OCI-LY3 (cell line): Measurements from ENCODE around the gene NUDT7.

Experiments used
- H2AFZ ChIP-seq: fragments of 200-600, 300-600 bp; shearing (Covaris generic); 2 replicates; pipeline ENCODE4 v1.6.0; 2014; ENCODE audit warnings: antibody characterized with exemption, low read depth, low read length
- H3K27ac ChIP-seq: fragments of 200-600, 300-600 bp; sonication (generic); 2 replicates; pipeline ENCODE4 v1.5.1; 2014; ENCODE audit warnings: mild to moderate bottlenecking, low read length, moderate library complexity, mixed read lengths
- H3K27me3 ChIP-seq: fragments of 200-600, 300-600 bp; sonication (generic); 2 replicates; pipeline ENCODE4 v1.6.1; 2014; ENCODE audit warnings: low read depth, low read length, mixed read lengths
- H3K36me3 ChIP-seq: fragments of 200-600, 300-600 bp; sonication (generic); replicated peaks from 2 replicates; pipeline ENCODE3; 2014; ENCODE audit warnings: low read depth, low read length, mixed read lengths
- H3K4me1 ChIP-seq: fragments of 300-600, 200-600 bp; sonication (generic); 2 replicates; pipeline ENCODE4 v1.6.1; 2014; ENCODE audit warnings: low read length, mixed read lengths
- H3K4me2 ChIP-seq: fragments of 200-600, 300-600 bp; sonication (generic); 2 replicates; pipeline ENCODE4 v1.6.1; 2014; ENCODE audit warnings: low read length, mixed read lengths
- H3K4me3 ChIP-seq: fragments of 300-600, 200-600 bp; sonication (generic); 2 replicates; pipeline ENCODE4 v1.5.1; 2014; ENCODE audit warnings: antibody characterized with exemption, mild to moderate bottlenecking, low read length, moderate library complexity
- H3K79me2 ChIP-seq: fragments of 300-600, 200-600 bp; shearing (Covaris generic); 2 replicates; pipeline ENCODE4 v1.6.1; 2014; ENCODE audit warnings: mild to moderate bottlenecking, low read length, mixed read lengths
- H3K9ac ChIP-seq: fragments of 300-600, 200-600 bp; shearing (Covaris generic); 2 replicates; pipeline ENCODE4 v1.6.0; 2014; ENCODE audit warnings: mild to moderate bottlenecking, low read length, moderate library complexity
- H3K9me3 ChIP-seq: fragments of 200-600, 300-600 bp; shearing (Covaris generic); 2 replicates; pipeline ENCODE4 v1.6.1; 2014; ENCODE audit warnings: low read length, mixed read lengths; ENCODE audit not compliant: insufficient read depth
- H4K20me1 ChIP-seq: fragments of 200-600, 300-600 bp; sonication (generic); 2 replicates; pipeline ENCODE4 v1.6.1; 2016; ENCODE audit warnings: low read length, mixed read lengths; ENCODE audit not compliant: insufficient read depth
- EZH2phosphoT487 ChIP-seq: fragments of 200-600 bp; shearing (Covaris generic); IDR thresholded peaks from 2 replicates; pipeline ENCODE4 v1.6.1; 2018; ENCODE audit warnings: antibody characterized with exemption, mixed run types, low read depth
- TF ChIP-seq, protein P1 (sequence below): fragments of 200-600, 300-600 bp; sonication (generic); IDR thresholded peaks from 2 replicates; pipeline ENCODE4 v1.5.1; 2014; ENCODE audit warnings: antibody characterized with exemption, low read length, low read depth

The NUDT7 gene

GRCh38 chr16:77780378-77780837 lies 58.1 kb downstream of the NUDT7 start:
- Histone ChIP-seq H3K9me3 (no peaks in the 10 kb centered on the region), H3K27me3 (no peaks in the 10 kb centered on the region), H3K9ac (no peak overlapping the region), H3K4me3 (no peak overlapping the region), H2AFZ (no peak overlapping the region), H3K4me2 (no peak overlapping the region), H3K27ac (no peak overlapping the region), H4K20me1 (no peaks in the 10 kb centered on the region), H3K4me1 (no peaks in the 10 kb centered on the region), H3K79me2 (no peaks in the 10 kb centered on the region), H3K36me3 (no peaks in the 10 kb centered on the region)
- TF ChIP-seq EZH2phosphoT487, result no peak
- TF ChIP-seq, protein P1, sequence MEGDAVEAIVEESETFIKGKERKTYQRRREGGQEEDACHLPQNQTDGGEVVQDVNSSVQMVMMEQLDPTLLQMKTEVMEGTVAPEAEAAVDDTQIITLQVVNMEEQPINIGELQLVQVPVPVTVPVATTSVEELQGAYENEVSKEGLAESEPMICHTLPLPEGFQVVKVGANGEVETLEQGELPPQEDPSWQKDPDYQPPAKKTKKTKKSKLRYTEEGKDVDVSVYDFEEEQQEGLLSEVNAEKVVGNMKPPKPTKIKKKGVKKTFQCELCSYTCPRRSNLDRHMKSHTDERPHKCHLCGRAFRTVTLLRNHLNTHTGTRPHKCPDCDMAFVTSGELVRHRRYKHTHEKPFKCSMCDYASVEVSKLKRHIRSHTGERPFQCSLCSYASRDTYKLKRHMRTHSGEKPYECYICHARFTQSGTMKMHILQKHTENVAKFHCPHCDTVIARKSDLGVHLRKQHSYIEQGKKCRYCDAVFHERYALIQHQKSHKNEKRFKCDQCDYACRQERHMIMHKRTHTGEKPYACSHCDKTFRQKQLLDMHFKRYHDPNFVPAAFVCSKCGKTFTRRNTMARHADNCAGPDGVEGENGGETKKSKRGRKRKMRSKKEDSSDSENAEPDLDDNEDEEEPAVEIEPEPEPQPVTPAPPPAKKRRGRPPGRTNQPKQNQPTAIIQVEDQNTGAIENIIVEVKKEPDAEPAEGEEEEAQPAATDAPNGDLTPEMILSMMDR, result no peak

DNA sequence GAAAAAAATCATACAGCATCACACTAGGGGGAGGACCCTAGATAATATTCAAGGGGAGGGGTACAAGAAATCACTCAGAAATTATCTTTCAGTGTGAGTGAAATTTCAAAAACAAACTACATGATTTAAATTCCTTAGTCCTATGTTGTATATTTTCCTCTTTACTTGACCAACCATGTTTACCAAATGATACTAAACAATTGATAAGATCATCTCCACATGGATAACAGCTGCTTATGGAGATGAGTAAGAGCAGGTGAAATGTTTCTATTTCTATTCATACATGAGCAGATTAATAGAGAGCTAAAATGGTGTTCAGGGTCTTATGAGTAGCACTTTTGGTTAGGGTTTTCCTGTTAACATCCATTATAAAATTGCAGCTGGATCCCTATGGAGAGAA lies 58.8 kb downstream of the NUDT7 start:
- H3K4me3 ChIP-seq, result no peak overlapping the region
- no peak overlapping the region for H3K4me2 ChIP-seq
- H3K27ac ChIP-seq, result no peak overlapping the region

GRCh38 chr16:77782694-77783093 lies 60.4 kb downstream of the NUDT7 start:
- H3K9me3 ChIP-seq, result no peaks in the 10 kb centered on the region
- no peaks in the 10 kb centered on the region for H3K36me3 ChIP-seq
- H3K9ac ChIP-seq, result no peak overlapping the region
- peak overlapping the region; percentile 45; the same call in 1 of the 2 replicates for H2AFZ ChIP-seq
- H3K4me2 ChIP-seq, result peak overlapping the region; percentile 22; the same call in 1 of the 2 replicates
- H3K27ac ChIP-seq, result no peak overlapping the region
- no peak overlapping the region for H3K4me3 ChIP-seq
- no peaks in the 10 kb centered on the region for H3K79me2 ChIP-seq
- no peak for TF ChIP-seq EZH2phosphoT487
- TF ChIP-seq, protein P1, result peak; percentile 52
- H3K4me1 ChIP-seq, result no peaks in the 10 kb centered on the region
- peaks cover 12% of the 10 kb centered on the region; the same call in 1 of the 2 replicates for H3K27me3 ChIP-seq
- no peaks in the 10 kb centered on the region for H4K20me1 ChIP-seq

More for the DNA sequence above, 58.8 kb downstream of the NUDT7 start:
- H3K4me1 ChIP-seq, result no peaks in the 10 kb centered on the region
- H3K36me3 ChIP-seq, result no peaks in the 10 kb centered on the region
- no peaks in the 10 kb centered on the region for H3K79me2 ChIP-seq
- H3K9ac ChIP-seq, result no peak overlapping the region
- no peak for TF ChIP-seq EZH2phosphoT487
- TF ChIP-seq, protein P1, result no peak
- H2AFZ ChIP-seq, result no peak overlapping the region
- no peaks in the 10 kb centered on the region for H4K20me1 ChIP-seq
- no peaks in the 10 kb centered on the region for H3K9me3 ChIP-seq
- H3K27me3 ChIP-seq, result peaks cover 5% of the 10 kb centered on the region; the same call in 1 of the 2 replicates

GRCh38 chr16:77784441-77785372 lies 62.4 kb downstream of the NUDT7 start:
- Histone ChIP-seq H3K9ac (no peak overlapping the region), H2AFZ (no peak overlapping the region), H3K27me3 (peaks cover 12% of the 10 kb centered on the region; the same call in 1 of the 2 replicates), H3K36me3 (no peaks in the 10 kb centered on the region), H3K9me3 (no peaks in the 10 kb centered on the region), H3K27ac (no peak overlapping the region), H3K79me2 (no peaks in the 10 kb centered on the region), H3K4me1 (no peaks in the 10 kb centered on the region), H4K20me1 (no peaks in the 10 kb centered on the region), H3K4me3 (no peak overlapping the region), H3K4me2 (no peak overlapping the region)
- TF ChIP-seq, protein P1, result peak; percentile 25; the same call in 1 of the 2 replicates
- no peak for TF ChIP-seq EZH2phosphoT487
